ENCODE data around the gene TENM3.

The TENM3 gene

DNA sequence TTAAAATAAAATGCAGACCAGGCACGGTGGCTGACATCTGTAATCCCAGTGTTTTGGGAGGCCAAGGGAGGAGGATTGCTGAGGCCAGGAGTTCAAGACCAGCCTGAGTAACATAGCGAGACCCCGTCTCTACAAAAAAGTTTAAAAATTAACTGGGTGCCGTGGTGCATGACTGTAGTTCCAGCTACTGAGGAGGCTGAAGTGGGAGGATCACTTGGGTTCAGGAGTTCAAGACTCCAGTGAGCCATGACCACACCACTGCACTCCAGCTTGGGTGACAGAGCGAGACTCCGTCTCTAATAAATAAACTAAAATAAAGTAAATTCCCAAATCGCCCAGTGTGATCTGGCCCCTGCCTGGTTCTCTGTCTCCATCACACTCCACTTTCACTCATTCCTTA lies 43.7 kb downstream of the TENM3 start:
- Histone ChIP-seq H3K27me3 (ENCODE audit: control insufficient read depth in 2 of 2, insufficient read depth in 2 of 2, low read length in 2 of 2) (no peaks in the 10 kb centered on the region), H3K4me1 (ENCODE audit: control insufficient read depth in 2 of 2, insufficient read depth in 2 of 2, low read length in 2 of 2) (no peaks in the 10 kb centered on the region), H3K9ac (ENCODE audit: low read depth in 1 of 2, low read length in 2 of 2) (no peak overlapping the region), H3K27ac (ENCODE audit: low read depth in 2 of 2, low read length in 2 of 2) (no peak overlapping the region), H3K36me3 (ENCODE audit: control insufficient read depth in 2 of 2, insufficient read depth in 2 of 2, low read length in 2 of 2) (no peaks in the 10 kb centered on the region), H3K4me3 (ENCODE audit: low read length in 2 of 2) (no peak overlapping the region), H3K9me3 (ENCODE audit: control insufficient read depth in 2 of 2, low read length in 2 of 2) (no peaks in the 10 kb centered on the region)

DNA sequence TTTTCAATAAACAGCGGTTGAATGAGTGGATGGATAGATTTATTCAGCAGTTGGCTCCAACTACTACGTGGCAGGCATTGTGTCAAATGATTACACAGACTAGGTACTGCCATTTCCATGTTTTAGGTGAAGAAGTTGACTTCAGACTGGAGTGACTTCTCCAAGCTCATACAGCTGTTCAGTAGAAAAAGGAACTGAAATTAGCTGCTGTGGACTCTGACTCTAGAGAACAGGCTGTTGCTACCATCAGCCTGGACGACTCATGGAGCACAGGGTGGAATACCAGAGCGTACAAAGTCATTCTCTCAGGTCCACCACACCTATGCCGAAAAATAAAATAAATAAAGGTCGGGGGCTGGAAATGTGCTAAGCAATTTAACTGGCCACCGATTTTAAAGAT lies 45.3 kb downstream of the TENM3 start:
- H3K4me3 ChIP-seq (ENCODE audit: low read length in 2 of 2): no peak overlapping the region
- no peaks in the 10 kb centered on the region for H3K36me3 ChIP-seq (ENCODE audit: control insufficient read depth in 2 of 2, insufficient read depth in 2 of 2, low read length in 2 of 2)
- no peaks in the 10 kb centered on the region for H3K27me3 ChIP-seq (ENCODE audit: control insufficient read depth in 2 of 2, insufficient read depth in 2 of 2, low read length in 2 of 2)
- no peak overlapping the region for H3K27ac ChIP-seq (ENCODE audit: low read depth in 2 of 2, low read length in 2 of 2)
- H3K9me3 ChIP-seq (ENCODE audit: control insufficient read depth in 2 of 2, low read length in 2 of 2): no peaks in the 10 kb centered on the region
- H3K9ac ChIP-seq (ENCODE audit: low read depth in 1 of 2, low read length in 2 of 2): no peak overlapping the region
- no peaks in the 10 kb centered on the region for H3K4me1 ChIP-seq (ENCODE audit: control insufficient read depth in 2 of 2, insufficient read depth in 2 of 2, low read length in 2 of 2)

DNA sequence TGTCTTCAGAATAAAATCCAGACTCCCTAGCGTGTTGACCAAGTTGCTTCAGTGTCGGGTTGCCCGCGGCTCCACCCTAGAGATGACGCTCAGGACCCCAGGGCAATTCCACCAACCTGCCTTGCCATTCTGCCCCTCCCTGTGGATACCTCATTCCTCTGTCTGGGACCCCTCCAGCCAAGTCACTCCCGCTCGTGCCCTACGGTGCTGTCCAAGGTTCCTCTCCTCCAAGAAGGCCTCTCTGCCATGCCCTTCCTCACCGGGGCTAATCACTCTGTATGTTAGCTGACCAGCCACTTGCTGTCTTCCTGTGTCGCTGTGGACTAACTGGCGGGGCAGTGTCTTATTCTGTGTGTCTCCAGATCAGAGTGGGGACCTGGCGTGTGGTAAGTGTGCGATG lies 46.6 kb downstream of the TENM3 start:
- no peaks in the 10 kb centered on the region for H3K9me3 ChIP-seq (ENCODE audit: control insufficient read depth in 2 of 2, low read length in 2 of 2)

DNA sequence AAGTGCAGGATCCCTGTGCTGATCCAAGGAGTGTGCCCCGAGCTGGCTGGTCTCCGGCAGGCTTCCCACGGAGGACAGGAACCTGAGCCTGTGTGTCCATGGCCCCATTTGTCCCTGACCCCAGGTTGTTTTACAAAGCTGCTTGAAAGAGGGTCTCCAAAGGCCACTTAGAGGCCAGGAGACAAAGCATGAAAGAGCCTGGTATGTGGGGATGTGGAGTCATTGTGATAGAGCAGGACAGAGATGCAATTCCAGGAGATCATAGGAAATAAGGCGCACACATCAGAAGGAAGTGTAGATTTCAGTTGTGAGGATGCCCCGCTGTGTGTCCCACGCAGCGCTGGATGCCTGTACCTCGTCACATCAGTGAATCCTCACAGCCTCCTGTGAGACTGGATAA lies 48.0 kb downstream of the TENM3 start:
- Histone ChIP-seq H3K36me3 (ENCODE audit: control insufficient read depth in 2 of 2, insufficient read depth in 2 of 2, low read length in 2 of 2) (no peaks in the 10 kb centered on the region), H3K27ac (ENCODE audit: low read depth in 2 of 2, low read length in 2 of 2) (no peak overlapping the region), H3K9me3 (ENCODE audit: control insufficient read depth in 2 of 2, low read length in 2 of 2) (no peaks in the 10 kb centered on the region), H3K4me3 (ENCODE audit: low read length in 2 of 2) (no peak overlapping the region), H3K27me3 (ENCODE audit: control insufficient read depth in 2 of 2, insufficient read depth in 2 of 2, low read length in 2 of 2) (no peaks in the 10 kb centered on the region), H3K9ac (ENCODE audit: low read depth in 1 of 2, low read length in 2 of 2) (no peak overlapping the region), H3K4me1 (ENCODE audit: control insufficient read depth in 2 of 2, insufficient read depth in 2 of 2, low read length in 2 of 2) (no peaks in the 10 kb centered on the region)

More for the DNA sequence above, 46.6 kb downstream of the TENM3 start:
- no peaks in the 10 kb centered on the region for H3K27me3 ChIP-seq (ENCODE audit: control insufficient read depth in 2 of 2, insufficient read depth in 2 of 2, low read length in 2 of 2)
- H3K4me1 ChIP-seq (ENCODE audit: control insufficient read depth in 2 of 2, insufficient read depth in 2 of 2, low read length in 2 of 2): no peaks in the 10 kb centered on the region
- H3K27ac ChIP-seq (ENCODE audit: low read depth in 2 of 2, low read length in 2 of 2): no peak overlapping the region
- H3K36me3 ChIP-seq (ENCODE audit: control insufficient read depth in 2 of 2, insufficient read depth in 2 of 2, low read length in 2 of 2): no peaks in the 10 kb centered on the region
- no peak overlapping the region for H3K4me3 ChIP-seq (ENCODE audit: low read length in 2 of 2)
- H3K9ac ChIP-seq (ENCODE audit: low read depth in 1 of 2, low read length in 2 of 2): no peak overlapping the region

DNA sequence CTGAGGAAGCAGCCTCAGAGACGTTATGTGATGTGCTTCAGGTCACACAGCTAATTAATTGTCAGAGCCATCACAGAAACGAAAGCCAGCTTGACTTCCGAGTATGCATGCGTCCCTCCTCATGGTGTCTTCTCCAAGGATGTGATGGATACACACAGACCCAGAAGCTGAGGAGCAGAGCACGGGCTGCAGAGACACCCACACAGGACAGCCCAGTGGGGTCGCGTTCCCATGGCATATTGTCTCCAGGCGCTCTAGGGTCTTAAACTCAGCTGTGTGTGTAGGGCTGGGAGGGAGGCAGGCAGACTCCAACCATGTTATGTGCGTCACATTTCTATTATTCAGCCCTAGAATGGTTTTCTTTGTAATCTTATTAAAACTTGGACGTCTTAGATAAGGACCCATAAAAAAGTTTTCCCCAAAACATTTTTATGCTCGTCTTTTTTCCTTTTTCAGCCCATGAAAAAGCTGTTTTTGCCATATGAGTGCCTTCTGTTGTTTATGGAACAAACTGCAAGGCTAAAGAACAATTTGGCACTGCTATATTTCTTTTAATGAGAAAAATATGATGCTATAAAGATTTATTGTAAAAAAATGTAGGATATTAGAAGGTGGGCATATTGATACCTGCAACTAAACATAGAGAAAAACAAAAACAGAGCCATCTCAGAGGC lies 48.5 kb downstream of the TENM3 start:
- Histone ChIP-seq H3K9me3 (ENCODE audit: control insufficient read depth in 2 of 2, low read length in 2 of 2) (no peaks in the 10 kb centered on the region), H3K27me3 (ENCODE audit: control insufficient read depth in 2 of 2, insufficient read depth in 2 of 2, low read length in 2 of 2) (no peaks in the 10 kb centered on the region), H3K4me3 (ENCODE audit: low read length in 2 of 2) (no peak overlapping the region), H3K9ac (ENCODE audit: low read depth in 1 of 2, low read length in 2 of 2) (no peak overlapping the region), H3K27ac (ENCODE audit: low read depth in 2 of 2, low read length in 2 of 2) (no peak overlapping the region), H3K36me3 (ENCODE audit: control insufficient read depth in 2 of 2, insufficient read depth in 2 of 2, low read length in 2 of 2) (no peaks in the 10 kb centered on the region), H3K4me1 (ENCODE audit: control insufficient read depth in 2 of 2, insufficient read depth in 2 of 2, low read length in 2 of 2) (no peaks in the 10 kb centered on the region)

DNA sequence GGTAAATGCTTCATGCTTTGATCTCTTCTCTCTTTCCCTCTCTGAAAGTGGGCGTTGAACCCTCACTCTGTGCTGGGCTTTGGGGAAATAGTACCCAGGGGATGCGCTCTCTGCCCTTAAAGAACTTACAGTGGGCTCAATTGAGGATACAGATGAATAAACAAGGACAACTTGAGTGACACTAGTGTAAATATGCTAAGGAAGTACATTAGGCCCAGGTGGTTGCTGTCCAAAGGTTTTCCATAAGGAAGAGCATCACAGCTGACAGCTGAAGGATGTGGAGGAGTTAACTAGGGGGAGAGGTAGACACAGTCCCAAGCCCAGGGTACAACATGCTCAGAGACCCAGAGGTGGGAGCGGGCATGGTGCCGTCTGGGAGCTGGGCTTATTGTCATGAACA lies 49.4 kb downstream of the TENM3 start:
- Histone ChIP-seq H3K36me3 (ENCODE audit: control insufficient read depth in 2 of 2, insufficient read depth in 2 of 2, low read length in 2 of 2) (no peaks in the 10 kb centered on the region), H3K27ac (ENCODE audit: low read depth in 2 of 2, low read length in 2 of 2) (no peak overlapping the region), H3K4me3 (ENCODE audit: low read length in 2 of 2) (no peak overlapping the region), H3K4me1 (ENCODE audit: control insufficient read depth in 2 of 2, insufficient read depth in 2 of 2, low read length in 2 of 2) (no peaks in the 10 kb centered on the region), H3K9me3 (ENCODE audit: control insufficient read depth in 2 of 2, low read length in 2 of 2) (no peaks in the 10 kb centered on the region), H3K27me3 (ENCODE audit: control insufficient read depth in 2 of 2, insufficient read depth in 2 of 2, low read length in 2 of 2) (no peaks in the 10 kb centered on the region), H3K9ac (ENCODE audit: low read depth in 1 of 2, low read length in 2 of 2) (no peak overlapping the region)

DNA sequence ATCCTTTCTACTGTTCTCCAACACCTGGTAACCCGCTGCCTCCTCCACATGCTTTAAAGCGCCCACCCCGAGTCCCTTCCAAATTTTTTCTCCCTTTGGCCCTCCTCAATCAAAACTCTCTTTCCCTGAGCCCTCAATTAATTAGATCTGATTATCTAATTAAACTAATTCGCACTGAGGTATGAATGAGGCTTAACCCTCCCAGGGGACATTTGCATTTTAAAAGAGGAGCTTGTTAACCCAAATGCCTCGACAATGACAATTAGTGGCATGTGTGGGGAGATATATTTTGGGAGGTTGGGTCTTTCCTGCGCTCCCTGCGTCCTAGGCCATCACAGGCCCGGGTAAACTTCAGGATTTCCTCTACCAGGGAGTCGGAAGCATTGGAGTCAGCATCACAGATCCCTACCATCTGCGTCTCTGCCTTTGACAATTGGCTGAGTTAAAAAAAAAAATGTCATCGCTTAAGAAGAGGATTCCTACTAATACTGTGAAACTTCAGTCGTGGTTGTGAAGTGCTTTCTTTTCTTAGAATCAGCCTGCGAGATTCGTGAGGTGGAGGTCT lies 50.6 kb downstream of the TENM3 start:
- H3K27me3 ChIP-seq (ENCODE audit: control insufficient read depth in 2 of 2, insufficient read depth in 2 of 2, low read length in 2 of 2): no peaks in the 10 kb centered on the region
- H3K4me1 ChIP-seq (ENCODE audit: control insufficient read depth in 2 of 2, insufficient read depth in 2 of 2, low read length in 2 of 2): no peaks in the 10 kb centered on the region
- no peak overlapping the region for H3K4me3 ChIP-seq (ENCODE audit: low read length in 2 of 2)
- no peaks in the 10 kb centered on the region for H3K36me3 ChIP-seq (ENCODE audit: control insufficient read depth in 2 of 2, insufficient read depth in 2 of 2, low read length in 2 of 2)
- no peaks in the 10 kb centered on the region for H3K9me3 ChIP-seq (ENCODE audit: control insufficient read depth in 2 of 2, low read length in 2 of 2)
- no peak overlapping the region for H3K9ac ChIP-seq (ENCODE audit: low read depth in 1 of 2, low read length in 2 of 2)
- no peak overlapping the region for H3K27ac ChIP-seq (ENCODE audit: low read depth in 2 of 2, low read length in 2 of 2)

DNA sequence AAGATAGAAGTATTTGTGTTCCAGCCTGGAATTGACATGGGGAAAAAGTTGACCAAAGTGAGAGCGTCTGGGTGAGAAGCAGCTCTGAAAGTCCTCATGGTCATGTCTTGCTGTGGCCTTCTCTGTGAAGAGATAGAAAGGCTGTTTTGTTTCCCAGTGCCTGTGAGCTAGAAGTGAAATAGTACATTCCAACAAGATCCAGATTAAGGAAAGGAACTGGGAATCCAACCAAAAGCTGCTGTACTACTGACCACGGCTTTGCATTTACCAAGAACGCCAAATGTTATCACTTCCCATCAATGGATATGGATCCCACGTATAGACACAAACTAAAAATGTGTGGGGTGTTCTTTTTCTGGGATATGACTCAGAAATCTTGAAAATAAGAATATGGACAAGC lies 51.2 kb downstream of the TENM3 start:
- H3K9ac ChIP-seq (ENCODE audit: low read depth in 1 of 2, low read length in 2 of 2): no peak overlapping the region
- H3K4me3 ChIP-seq (ENCODE audit: low read length in 2 of 2): no peak overlapping the region
- no peaks in the 10 kb centered on the region for H3K4me1 ChIP-seq (ENCODE audit: control insufficient read depth in 2 of 2, insufficient read depth in 2 of 2, low read length in 2 of 2)
- no peaks in the 10 kb centered on the region for H3K27me3 ChIP-seq (ENCODE audit: control insufficient read depth in 2 of 2, insufficient read depth in 2 of 2, low read length in 2 of 2)
- H3K9me3 ChIP-seq (ENCODE audit: control insufficient read depth in 2 of 2, low read length in 2 of 2): no peaks in the 10 kb centered on the region
- H3K27ac ChIP-seq (ENCODE audit: low read depth in 2 of 2, low read length in 2 of 2): no peak overlapping the region
- H3K36me3 ChIP-seq (ENCODE audit: control insufficient read depth in 2 of 2, insufficient read depth in 2 of 2, low read length in 2 of 2): no peaks in the 10 kb centered on the region

DNA sequence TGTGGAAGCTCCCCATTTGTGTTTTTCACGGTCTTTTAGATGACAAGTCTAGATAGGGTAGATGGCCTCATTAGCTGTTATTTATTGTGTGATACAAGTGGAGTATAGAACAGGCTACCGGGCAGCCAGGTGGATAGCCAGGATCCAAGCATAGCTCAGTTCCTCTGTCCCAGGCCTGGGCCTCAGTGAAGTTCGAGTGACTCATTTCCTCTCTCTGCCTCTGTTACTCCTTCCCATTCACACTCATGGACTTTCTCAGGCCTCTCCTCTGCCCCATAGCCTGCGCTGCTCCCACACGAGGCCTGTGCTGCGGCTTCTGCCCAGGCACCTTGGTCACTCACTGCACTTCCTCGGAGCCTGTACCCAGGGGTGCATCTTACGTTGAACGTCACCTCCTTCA lies 54.5 kb downstream of the TENM3 start:
- H3K4me3 ChIP-seq (ENCODE audit: low read length in 2 of 2): no peak overlapping the region
- H3K36me3 ChIP-seq (ENCODE audit: control insufficient read depth in 2 of 2, insufficient read depth in 2 of 2, low read length in 2 of 2): no peaks in the 10 kb centered on the region
- no peaks in the 10 kb centered on the region for H3K9me3 ChIP-seq (ENCODE audit: control insufficient read depth in 2 of 2, low read length in 2 of 2)
- no peaks in the 10 kb centered on the region for H3K27me3 ChIP-seq (ENCODE audit: control insufficient read depth in 2 of 2, insufficient read depth in 2 of 2, low read length in 2 of 2)
- H3K27ac ChIP-seq (ENCODE audit: low read depth in 2 of 2, low read length in 2 of 2): no peak overlapping the region
- no peak overlapping the region for H3K9ac ChIP-seq (ENCODE audit: low read depth in 1 of 2, low read length in 2 of 2)
- no peaks in the 10 kb centered on the region for H3K4me1 ChIP-seq (ENCODE audit: control insufficient read depth in 2 of 2, insufficient read depth in 2 of 2, low read length in 2 of 2)

DNA sequence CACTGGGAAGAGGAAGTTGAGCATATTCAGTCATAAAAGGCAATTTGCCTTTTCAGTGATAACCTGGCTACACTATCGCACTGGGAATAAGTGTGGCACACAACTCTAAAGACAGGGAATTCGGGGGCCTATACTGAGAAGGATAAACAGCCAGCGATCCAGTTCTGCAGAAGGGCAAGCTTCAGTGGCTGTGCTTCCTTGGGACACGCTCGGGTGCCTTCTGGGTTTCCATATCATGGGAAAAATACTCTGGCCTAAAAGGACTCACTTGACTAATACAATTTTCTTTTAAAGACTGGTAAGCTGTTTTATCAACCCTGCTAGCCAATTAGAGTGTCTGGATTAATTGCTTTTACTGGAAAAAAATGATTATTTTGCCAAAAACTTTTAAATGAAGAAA lies 58.5 kb downstream of the TENM3 start:
- H3K4me1 ChIP-seq (ENCODE audit: control insufficient read depth in 2 of 2, insufficient read depth in 2 of 2, low read length in 2 of 2): no peaks in the 10 kb centered on the region
- H3K9me3 ChIP-seq (ENCODE audit: control insufficient read depth in 2 of 2, low read length in 2 of 2): no peaks in the 10 kb centered on the region
- H3K27ac ChIP-seq (ENCODE audit: low read depth in 2 of 2, low read length in 2 of 2): no peak overlapping the region
- no peaks in the 10 kb centered on the region for H3K27me3 ChIP-seq (ENCODE audit: control insufficient read depth in 2 of 2, insufficient read depth in 2 of 2, low read length in 2 of 2)
- no peak overlapping the region for H3K9ac ChIP-seq (ENCODE audit: low read depth in 1 of 2, low read length in 2 of 2)
- H3K4me3 ChIP-seq (ENCODE audit: low read length in 2 of 2): no peak overlapping the region
- H3K36me3 ChIP-seq (ENCODE audit: control insufficient read depth in 2 of 2, insufficient read depth in 2 of 2, low read length in 2 of 2): no peaks in the 10 kb centered on the region

Data from mucosa of rectum (tissue), 2 donors.